GM19395 (cell line): ENCODE data around the gene UQCR11.

Experiments
- ATAC-seq: cut with Tn5 transposase; IDR thresholded peaks from one replicate; pipeline ENCODE4 v1.9.1; 2021; ENCODE audit warnings: mild to moderate bottlenecking, moderate library complexity; ENCODE audit not compliant: unreplicated experiment

The UQCR11 gene

DNA sequence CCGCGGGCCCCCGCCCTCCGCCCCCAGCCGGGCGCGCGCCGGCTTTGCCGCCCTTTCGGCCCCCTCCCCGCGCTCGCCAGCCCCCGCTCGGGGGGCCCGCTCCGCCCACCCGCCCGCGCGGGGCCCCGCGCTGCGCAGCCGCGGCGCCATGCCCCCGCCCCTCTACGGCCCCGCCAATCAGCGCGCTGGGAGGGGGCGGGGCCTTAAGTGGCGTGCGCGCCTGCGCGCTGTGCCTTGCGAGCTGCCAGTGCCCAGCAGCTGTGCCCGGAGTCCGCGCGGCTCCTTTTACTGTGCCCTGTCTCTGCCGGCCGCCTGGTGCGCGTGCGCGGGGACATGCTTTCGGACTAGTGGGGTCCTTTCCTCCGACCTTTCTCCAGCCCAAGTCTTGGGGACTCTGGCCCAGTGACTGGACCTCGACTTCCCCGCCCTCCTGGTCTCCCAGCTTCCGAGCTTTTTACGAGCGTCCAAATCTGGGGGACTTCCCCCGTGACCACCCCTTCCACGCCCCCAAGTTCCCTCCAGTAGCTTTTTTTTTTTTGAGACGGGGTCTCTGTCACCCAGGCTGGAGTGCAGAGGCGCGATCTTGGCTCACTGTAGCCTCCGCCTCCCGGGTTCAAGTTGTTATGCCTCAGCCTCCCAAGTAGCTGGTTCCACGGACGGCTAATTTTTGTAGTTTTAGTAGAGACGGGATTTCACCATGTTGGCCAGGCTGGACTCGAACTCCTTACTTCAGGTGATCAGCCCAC is 12.3 kb downstream of the UQCR11 start, which contains the start of gene MBD3:
Gene MBD3 (minus strand): TSS at position 111 of the 746 bp plus-strand sequence. CDS start 234 bp downstream, outside the sequence.
- ATAC-seq, result peak; percentile 46

DNA sequence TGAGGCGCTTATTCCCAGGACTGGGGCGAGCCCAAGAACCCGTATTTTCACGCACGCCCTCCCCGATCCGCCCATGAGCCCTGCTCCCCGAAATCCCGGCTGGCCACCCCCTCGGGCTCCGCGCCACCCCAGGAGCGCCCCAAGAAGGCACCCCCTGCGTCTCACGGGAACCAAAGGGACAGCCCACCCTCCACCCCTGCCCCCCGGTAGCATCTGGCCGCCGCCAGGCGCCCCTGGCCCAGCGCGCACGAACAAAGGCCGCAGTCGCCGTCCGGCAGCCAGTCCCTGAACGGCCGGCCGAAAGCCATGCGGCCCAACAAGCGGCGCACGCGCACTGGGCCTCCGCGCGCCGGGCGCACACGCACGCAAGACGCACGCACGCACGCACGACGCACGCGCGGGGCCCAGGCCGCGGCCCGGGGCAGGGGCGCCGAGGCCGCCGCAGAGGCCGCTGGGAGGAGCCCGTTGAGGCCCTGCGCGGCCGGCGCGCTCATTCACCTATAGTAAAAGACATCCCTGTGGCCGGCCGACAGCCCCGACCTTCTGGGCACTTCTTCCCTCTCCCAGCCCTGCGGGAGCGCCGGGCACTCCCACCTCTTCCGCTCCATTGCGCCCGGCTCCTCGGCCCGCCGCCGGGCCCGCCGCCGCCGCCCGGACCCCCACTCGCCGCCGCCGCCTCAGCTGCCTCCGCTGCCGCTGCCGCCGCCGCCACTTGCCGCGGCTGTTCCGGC is 13.1 kb downstream of the UQCR11 start:
- ATAC-seq, result peak; percentile 64

DNA sequence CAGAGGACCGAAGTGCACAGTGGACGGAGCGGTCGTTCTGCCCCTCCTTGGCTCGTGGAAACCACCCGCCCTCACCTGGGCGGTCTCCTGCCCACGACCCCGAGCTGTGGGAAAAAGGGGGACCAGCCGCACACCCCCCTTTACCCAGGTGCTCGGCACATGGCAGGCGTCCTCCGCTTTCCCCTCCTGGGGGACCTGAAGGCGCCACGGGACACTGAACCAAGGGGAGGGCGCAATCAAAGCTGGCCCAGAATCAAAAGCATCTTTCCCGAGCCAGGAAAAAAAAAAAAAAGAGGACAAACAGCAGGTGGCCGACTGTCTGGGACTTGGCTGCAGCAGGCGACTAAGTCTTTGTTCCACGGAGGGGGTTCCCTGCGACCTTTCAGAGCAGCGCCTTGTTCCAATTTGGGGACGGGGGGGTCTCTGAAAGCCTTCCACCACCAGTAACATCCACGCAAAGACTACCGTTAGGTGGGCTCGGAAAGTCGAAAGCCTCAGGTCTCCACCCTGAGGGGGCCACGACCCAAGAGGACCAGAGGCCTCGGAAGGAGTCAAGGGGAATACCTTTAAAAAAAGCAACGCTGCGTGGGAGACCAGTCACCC is 13.7 kb downstream of the UQCR11 start:
- ATAC-seq, result no peak

DNA sequence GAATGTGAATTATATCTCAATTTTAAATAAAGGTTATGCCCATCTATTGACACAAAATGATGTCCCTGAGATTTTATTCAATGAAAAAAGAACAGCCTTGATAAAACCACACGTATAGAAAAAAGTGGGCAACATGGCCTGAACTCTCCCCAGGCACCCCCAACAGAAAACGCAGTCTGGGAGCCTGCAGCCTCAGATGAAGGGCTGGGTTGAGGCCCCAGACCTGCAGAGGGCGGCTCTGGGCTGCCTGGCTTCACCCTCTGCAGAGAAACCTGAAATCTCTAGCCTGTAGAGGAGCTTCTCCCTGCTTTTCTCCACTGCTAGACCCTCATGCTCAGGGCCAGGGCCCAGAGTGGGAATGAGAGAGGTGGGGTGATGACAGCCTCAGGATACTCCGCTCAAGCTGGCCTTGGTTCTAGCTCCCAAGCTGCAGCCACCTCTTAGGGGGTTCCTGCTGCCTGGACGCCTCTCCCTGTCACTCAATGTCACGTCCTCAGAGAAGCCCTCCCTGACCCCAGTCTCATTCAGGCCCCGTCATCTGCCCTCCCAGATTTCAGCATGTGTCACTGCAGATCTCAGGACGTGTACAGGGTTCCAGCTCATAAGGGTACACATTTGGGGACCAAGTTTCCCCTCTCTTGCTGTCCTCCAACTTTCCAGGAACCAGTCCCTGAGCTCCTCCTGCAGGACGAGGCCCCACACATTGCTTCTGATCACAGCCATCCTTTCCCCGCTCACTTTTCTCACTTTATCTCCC is 14.4 kb downstream of the UQCR11 start:
- ATAC-seq, result no peak

DNA sequence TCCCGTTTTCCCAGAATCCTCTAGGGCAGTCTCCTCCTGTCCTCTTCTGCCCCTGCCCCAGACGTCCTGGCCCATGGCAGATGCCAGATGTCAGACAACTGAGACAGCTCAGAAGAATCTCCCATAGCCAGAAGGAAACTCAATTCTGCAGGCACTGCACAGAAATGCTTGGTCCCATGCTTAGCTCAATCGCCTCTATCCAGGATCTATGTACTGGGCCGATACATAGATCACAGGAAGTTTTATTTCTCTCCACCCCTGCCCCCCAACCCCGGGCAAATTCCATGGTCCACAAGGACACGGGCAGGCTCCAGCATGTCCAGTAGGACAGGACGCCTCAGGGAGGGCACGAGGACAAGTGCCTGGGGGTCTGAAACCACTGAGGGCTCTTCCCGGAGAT is 17.4 kb downstream of the UQCR11 start:
- no peak for ATAC-seq

DNA sequence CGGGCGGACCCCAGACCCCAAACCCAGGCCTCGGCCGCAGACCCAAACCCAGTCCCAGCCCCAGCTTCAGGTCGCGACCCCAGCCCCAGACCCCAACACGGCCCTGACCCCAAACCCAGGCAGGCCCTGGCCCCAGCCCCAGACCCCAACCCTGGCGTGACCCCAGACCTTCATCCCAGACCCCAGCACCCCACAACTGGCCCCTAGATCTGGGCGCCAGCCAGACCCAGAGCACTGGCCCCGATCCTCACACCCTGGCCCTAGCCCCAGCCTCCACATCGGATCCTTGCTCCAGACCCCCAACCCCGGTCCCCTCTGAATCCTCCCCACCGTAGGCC is 20.1 kb downstream of the UQCR11 start:
- no peak for ATAC-seq

DNA sequence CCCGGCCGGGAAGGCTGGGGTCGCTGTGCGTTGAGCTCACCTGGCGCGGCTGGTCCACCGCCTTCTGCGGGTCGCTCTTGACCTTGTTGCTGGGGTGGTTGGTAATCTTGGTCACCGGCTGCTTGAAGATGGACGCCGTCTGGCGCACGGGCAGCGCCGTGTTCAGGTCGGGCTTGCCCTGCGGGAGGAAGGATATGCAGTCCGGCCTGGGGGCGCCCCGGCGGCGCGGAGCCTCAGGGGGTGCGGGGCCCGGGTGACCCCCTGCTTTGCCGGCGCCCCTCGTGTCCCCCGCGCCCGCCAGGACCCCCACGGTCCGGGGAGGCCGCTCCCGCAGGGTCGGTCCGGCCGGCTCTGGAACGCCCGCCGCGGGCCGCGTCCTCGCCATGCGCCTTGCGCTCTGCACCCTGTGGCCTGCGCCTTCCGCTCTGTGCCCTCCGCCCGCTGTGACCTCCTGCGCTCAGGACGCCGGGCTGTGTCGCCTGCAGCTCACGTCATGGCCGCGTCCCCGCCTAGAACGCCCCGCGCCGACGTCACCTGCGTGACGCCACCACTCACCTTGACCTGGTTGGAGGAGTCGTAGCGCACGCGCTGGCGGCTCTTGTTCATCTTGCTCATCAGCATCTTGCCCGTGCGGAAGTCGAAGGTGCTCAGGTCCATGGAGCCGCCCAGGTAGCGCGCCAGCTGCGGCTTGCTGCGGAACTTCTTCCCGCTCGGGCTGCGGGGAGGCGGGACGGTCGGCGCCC is 20.6 kb downstream of the UQCR11 start:
- ATAC-seq, result no peak

DNA sequence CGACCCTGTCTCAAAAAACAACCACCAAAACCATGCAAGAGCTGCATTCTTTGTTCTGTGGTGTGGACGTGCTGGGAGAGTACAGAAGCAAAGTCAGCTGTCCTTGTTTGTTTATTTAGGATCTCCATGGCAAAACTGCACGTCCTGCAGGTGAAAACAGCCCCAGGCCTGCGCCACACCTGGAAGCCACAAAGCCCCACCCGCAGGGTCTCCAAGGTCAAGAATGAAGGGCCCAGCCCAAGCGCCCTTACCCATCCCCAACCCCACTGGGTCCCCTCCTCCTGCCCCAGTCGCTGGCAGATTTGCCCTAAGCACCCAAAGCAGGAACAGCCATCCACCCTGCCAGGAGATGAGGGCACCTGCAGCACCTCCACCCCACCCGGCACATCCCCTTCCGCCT is 23.1 kb downstream of the UQCR11 start:
- ATAC-seq, result no peak

DNA sequence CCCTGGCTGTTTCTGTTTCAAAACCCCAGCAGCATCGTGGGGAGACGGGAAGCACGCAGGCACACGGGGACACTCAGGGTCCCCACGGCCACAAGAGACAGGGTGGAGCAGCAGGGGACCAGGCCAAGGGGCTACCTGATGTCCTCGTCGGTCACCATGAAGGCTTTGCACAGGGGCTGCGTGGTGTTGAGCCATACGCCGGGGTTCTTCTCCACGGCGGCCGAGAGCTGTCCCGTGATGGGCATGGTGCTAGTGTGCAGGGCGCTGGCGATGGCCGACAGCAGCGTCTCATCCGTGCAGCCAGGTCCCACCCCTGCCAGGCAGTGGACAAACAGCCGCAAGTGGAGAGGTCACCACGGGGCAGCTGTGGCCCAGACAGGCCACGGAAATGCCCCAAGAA is 24.3 kb downstream of the UQCR11 start:
- no peak for ATAC-seq

DNA sequence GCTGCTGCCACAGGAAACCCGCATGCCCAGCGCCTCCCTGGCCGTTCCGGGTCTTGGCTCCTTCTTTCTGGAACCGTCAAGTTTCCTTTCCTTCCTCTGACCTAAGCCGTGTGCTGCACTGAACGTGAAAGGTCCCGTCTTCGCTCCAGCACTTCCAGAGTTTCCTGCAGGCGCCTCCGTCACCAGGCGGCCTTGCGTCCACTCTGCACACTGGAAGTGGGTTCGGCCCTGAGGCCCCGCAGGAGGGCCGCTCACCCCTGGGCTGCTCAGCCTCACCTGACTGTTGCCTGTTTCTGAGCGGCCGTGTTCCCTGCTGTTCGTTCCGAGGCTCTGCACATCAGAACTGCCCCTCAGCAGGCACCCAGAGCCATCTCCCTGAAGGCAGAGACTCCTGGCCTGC is 24.9 kb downstream of the UQCR11 start:
- ATAC-seq, result no peak

DNA sequence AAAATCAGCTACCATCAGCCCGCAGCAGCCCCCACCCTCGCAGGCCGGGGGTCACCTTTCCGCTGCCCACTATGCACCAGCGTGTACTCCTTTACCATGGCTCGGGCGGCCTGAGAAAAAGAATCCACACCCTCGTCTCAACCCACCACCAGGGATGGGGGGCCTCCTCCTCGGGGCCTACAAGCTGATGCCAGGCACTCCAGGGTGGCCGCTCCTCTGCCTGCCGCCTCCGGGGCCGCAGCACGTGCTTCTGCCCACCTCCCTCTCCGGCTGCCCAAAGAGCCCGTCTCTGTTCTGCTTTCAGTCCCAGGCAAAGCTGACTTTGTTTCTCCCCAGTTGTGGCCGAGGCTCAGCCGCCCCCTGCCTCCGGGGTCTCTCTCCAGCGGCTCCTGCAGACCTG is 26.0 kb downstream of the UQCR11 start:
- no peak for ATAC-seq

DNA sequence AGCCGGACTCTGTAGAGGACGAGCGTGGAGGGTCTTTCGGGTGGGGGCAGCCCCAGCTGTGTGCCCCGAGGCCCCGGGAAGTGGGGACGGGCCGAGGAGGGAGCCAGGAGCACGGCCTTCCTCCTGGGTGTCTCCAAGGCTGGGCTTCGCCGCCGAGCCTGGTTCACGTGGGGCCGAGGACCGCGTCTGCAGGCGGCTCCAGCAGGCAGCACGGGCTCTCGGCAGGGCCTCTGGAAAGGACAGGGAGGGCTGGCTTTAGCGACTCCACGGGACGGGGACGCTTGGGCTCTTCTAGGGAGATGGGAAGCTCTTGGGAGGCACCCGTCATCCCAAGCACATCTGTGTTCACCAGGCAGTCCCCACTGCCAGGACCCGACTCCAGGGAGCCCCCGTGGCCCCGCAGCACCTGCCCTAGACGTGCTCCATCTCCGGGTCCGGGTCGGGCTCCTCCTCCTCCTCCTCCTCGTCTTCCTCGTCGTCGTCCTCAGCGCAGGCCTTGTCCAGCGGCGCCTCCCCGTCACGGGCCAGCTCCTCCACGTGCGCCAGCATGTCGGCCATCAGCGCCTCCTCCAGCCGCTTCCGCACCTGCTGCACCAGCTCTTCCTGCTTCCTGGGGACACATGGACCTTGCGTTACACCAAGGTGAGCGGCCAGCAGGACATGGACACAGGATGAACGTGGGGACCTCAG is 27.2 kb downstream of the UQCR11 start:
- no peak for ATAC-seq

DNA sequence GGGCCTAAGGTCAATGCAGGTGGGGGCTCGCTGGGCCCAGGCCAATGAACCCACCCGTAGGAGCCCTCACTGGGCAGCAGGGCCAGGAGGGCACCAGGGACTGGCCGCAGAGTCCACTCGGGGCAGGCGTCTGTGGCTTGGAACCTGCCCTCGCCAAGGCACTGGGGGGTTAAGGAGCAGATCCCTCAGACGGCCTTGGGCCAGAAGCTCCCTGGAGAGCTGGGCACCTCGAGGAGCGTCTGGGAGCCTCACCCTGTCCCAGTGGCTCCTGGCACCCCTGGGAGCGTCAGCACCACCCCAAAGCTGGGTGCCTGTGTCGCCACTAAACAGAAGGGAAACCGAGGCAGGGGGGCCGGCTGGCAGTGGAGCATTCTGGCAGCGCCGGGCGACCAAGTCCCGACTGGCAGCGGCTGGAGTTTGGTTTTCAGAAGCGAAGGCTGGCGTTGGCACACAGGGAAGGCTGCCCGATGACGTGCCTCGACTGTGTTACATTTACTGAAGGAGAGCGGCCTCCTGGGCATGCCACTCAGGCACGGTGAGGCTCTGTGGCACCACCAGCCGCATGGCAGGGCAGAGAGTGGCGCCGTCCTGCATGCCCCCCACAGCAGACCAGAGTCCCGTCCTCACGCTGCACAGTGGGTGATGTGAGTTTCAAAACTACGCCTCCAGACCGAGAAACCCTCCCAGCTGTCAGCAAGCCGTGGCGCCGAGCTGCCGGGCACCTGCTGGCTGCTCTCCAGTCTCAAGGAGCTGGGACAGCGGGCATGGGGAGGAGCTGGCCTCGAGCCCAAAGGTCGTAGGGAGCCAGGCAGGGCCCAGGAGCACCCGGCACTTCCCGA is 28.0 kb downstream of the UQCR11 start:
- ATAC-seq, result no peak

DNA sequence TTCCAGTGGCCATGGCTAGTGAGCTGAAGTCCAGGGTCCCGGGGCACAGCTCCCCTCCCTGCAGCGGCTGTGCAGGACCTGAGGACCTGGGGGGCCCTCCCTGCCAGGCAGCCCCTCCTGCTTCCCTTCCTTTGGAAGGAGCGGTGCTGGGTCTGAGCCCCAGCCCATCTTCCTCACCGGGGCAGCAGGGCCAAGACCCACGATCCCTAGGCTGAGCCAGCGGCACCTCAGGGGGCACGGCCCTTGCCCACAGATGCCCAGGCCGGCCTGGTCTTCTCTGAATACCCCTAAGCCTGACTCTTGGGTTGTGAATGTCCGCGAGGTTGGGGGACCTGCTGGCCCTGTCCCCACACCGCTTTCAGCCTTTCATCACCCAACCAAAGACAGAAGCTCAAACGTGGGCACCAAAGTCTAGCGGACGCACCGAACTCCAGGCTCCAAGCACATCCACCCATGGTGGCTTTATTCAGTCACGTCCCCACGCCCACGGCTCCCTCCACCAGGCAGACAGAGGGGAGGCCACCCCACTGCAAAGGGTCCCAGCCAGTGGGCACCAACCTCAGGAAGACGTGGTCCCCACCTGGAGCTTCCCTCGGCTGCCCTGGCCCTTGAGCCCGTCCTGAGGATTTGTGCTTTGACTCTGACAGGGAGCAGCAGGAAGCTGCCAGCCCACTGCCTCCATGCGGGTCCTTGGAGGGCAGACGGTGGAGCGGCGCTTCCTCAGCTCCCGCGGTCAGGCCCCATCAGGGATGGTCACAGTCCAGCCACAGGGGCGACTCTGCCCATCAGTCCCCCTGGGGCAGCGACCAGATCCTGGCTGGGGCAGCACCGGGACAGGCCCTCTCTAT is 28.8 kb downstream of the UQCR11 start:
- ATAC-seq, result no peak

DNA sequence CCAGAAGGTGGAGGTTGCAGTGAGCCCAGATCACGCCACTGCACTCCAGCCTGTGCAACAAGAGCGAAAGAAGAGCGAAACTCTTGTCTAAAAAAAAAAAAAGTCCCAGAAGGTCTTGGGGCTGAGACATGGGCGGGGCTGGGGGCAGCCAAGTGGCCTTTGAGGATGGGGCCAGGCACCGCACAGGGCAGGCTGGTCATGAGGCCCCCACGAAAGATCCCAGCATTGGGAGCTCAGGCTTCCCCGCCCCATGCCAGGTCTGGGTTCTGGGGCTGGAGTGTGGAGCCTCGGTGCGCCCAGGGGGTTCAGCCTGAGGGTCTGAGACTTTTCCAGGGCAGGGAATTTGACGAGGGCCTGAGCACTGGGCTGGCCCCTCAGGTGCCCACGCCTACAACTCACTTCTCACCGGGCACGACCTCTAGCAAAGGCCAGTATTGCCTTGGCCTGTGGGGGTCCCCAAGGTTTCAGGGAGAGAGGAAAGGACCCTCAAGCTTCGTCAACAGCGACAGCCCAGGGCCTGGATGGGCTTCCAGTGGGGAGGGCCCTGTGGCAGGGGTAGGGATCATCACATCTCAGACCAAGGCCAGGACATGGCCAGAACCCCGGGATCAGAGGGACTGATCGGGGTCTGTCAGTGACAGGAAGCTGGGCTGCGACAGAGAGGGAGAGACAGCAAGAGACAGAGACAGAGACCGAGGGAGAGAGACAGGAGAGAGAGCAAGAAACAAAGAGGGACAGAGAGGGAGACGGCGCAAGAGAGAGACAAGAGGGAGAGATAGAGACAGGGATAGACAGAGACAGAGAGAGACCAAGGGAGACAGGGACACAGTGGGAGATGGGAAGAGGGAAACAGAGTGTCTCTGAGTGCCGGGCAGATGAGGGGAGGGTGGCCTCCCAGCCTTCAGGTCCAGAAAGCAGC is 29.7 kb downstream of the UQCR11 start:
- ATAC-seq, result no peak

DNA sequence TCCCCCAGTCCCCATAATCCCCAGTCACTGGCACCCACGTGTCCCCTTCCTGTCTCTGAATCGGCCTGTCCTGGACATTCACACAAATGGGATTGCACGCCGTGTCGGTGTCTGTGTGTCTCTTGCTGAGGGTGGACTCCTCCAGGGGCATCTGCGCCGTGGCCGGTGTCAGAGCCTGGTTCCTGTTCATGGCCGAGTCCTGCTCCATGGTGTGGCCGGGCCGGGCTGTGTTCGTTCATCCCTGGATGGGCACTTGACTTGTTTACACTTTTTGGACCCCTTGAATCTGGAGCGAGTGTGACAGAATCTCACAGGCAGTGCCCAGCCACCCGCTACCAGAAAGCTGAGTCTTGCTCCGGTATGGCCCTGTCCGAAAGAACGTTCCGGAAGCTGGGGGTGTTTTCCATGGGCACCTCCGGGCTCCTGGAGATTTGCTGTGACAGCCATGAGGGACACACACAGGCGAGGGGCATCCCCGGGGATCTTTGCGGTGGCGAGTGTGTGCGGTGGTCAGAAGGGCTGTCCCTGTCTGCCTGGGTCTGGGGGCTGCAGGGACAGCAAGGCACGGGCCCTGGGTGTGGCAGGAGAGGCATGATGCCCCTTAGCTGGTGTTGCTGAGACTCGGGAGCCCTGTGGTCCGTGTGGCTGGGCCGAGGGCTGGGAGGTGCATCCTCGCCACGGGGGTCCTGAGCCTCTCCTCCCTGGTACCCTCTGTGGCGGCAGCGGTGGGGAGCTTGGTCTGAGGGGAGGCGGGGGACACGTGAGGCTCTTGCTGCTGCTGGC is 30.7 kb downstream of the UQCR11 start:
- no peak for ATAC-seq
